Measurements from ENCODE around the gene CHKB. TPM values are rescaled to one million over a fixed set of nuclear protein-coding genes. Genes with fewer than 3 reads are reported as not detected.
"Not testable (repeated sequence)": the region's sequence is repeated elsewhere in the genome, so short reads cannot be mapped to it uniquely, and the experiment has no call there.

The CHKB gene
- total and polyA plus RNA-seq, 10 of the 15 experiments (the other 5 are each of a cell fraction or from before 2014, with no cell fraction given) = 10.0 to 93.9 (median 57.0) TPM

- TF ChIP-seq SREBF1 (IDR thresholded peaks at IDR 0.05; ENCODE audit: low read length) = no peak
- TF ChIP-seq EGR1 (IDR thresholded peaks at IDR 0.05; ENCODE audit: borderline replicate concordance in 1 of 2, low read depth in 2 of 2, low read length in 2 of 2) = peak in 1 of 2 experiments; percentile 34; a peak in 1 of 3 replicates
- TF ChIP-seq IRF4 (IDR thresholded peaks at IDR 0.05; ENCODE audit: low read depth, low read length) = 0 out of 2 replicates have a peak, but pooled peaks have one; percentile 30
- TF ChIP-seq DPF2 (IDR thresholded peaks at IDR 0.05) = peak; percentile 28
- TF ChIP-seq MEF2B (IDR thresholded peaks at IDR 0.05; ENCODE audit: partially characterized antibody, poor library complexity, severe bottlenecking) = peak; percentile 88
- no peak for TF ChIP-seq SP1 (IDR thresholded peaks at IDR 0.05; ENCODE audit: low read depth, low read length)
- TF ChIP-seq BCL3 (IDR thresholded peaks at IDR 0.05; ENCODE audit: borderline replicate concordance, insufficient read depth, low read depth, low read length, poor library complexity, severe bottlenecking) = no peak
- 0 out of 2 replicates have a peak, but pooled peaks have one; percentile 55 for TF ChIP-seq FOXK2 (IDR thresholded peaks at IDR 0.05)
- no peak for TF ChIP-seq KAT2A (conservative IDR thresholded peaks at IDR 0.05; ENCODE audit: control insufficient read depth, low read depth, low read length)
Measured at GRCh38 chr22:50620593-50621355, 38.1 kb upstream of the CHKB start (continued).

GRCh38 chr22:50614296-50614695 is 31.6 kb upstream of the CHKB start:
- BruUV-seq (replicated peaks); H3K9me3 ChIP-seq (replicated peaks; ENCODE audit: control insufficient read depth, insufficient read depth, low read length); CTCF ChIA-PET; H3K4me1 ChIP-seq (ENCODE audit: control insufficient read depth, insufficient read depth, low read length); H3K36me3 ChIP-seq (ENCODE audit: control insufficient read depth in 2 of 2, insufficient read depth in 2 of 2, low read length in 1 of 2); H3K79me2 ChIP-seq (ENCODE audit: control insufficient read depth, insufficient read depth, low read length); POLR2A ChIA-PET; H3K4me2 ChIP-seq (ENCODE audit: control insufficient read depth, insufficient read depth); H3K4me3 ChIP-seq; SMC1A ChIA-PET (ENCODE audit: uncharacterized antibody, unreplicated experiment); H3K9ac ChIP-seq (ENCODE audit: control insufficient read depth, insufficient read depth, low read length); H3K27ac ChIP-seq (ENCODE audit: control insufficient read depth, insufficient read depth); FAIRE-seq; H2AFZ ChIP-seq (ENCODE audit: control insufficient read depth, low read depth, low read length); DNase-seq (ENCODE audit: low read depth, low spot score); ATAC-seq; H3K27me3 ChIP-seq (replicated peaks in 1 of 2; ENCODE audit: control insufficient read depth in 2 of 2, insufficient read depth in 2 of 2, low read length in 1 of 2); intact Hi-C loops (cut with micrococcal nuclease; ENCODE audit: unreplicated experiment); H4K20me1 ChIP-seq (ENCODE audit: control insufficient read depth, insufficient read depth): not testable (repeated sequence)
- in situ Hi-C loops (cut with MboI) = loop anchor here (10.0 kb wide), 1 partner anchor 359 kb away; the partner anchor contains the start of gene HDAC10
- 67% methylated on average over 3 of the region's 3 CpGs for WGBS (ENCODE audit: insufficient coverage, insufficient replicate concordance, low lambda C conversion rate, missing lambda C conversion rate)
- RAD21 ChIA-PET (ENCODE audit: unreplicated experiment) = interaction anchor here (1.1 kb wide), 1 partner anchor 89 kb away, joined by 3 read pairs; the partner anchor contains the start of gene SCO2

Measured in GM12878 (cell line).